GM21381 (cell line): ENCODE measurements around the gene AGAP1.

Source experiments
- ATAC-seq: cut with Tn5 transposase; IDR thresholded peaks from one replicate; pipeline ENCODE4 v1.9.1; 2021; ENCODE audit warnings: mild to moderate bottlenecking, moderate library complexity; ENCODE audit not compliant: unreplicated experiment

Gene AGAP1

DNA sequence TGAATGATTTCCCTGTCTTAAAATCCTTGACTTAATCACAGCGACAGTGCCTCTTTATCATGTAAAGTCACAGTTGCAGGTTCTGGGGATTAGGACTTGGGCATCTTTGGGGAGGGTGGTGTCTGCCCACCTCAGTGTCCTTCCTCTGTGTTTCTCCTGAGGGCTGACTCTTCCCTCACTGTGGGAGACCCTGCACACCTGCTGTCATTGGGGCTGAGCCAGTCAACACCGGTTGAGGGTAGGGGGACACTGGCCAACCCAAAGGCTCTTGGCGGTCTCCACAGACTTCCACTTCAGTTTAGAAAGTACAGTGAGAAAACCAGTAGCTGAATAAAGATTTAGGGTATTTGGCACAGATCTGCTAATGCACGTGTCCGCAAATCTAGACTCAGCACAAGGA, 36.9 kb downstream of the AGAP1 start:
- no peak for ATAC-seq

DNA sequence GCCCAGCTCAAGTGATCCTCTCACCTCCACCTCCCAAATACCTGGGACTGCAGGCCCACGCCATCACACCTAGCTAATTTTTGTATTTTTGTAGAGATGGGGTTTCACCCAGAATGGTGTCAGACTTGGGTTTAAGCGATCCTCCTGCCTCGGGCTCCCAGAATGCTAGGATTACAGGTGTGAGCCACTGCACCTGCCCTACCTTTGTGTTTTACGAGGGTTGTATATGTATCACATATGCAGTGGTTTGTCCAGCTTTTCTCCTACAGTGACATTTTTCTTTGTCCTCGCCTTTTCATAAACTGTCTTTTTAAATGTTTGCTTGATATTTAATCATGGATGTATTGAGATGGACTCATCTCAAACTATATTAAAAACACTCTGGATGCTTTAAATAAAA, 38.5 kb downstream of the AGAP1 start:
- ATAC-seq, result no peak

- no peak for ATAC-seq
These were observed 39.4 kb downstream of the AGAP1 start for GRCh38 chr2:235533198-235533597.

DNA sequence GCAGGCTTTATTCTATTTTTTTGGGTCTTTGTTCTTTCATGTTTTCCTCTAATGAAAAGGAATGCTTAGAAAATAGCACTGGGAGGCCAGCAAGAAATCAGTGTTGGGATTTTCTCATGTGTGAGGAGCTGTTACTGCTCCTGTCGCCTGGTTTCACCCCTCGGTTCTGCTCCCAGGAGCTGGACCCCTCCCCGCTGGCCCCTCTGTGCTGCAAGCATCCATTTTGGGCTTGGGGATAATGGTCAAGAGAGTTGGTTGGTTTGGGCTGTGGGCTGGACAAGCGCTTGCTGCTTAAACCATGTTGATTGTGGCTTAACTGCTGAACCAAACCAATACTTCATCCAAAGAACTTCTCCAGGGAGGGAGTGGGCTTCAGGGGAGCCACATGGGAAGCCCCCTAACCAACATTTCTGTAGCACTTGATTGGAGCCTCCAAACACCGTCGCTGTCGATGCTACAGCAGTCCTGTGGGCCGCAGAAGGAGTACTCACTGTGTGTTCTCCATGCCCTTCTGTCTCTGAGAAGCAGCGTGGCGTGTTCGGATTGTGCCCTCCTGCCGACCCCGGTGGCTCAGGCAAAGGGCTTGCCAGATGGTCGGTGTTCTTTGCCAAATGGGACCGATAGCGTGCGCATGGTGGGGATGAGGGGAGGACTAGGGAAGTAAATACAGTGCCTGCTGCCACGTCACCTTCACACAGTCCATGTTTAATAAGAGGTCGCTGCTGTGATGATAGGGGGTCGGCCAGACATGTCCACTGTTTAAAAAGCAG, 40.0 kb downstream of the AGAP1 start:
- ATAC-seq, result no peak

- ATAC-seq, result no peak
These were observed 41.0 kb downstream of the AGAP1 start for GRCh38 chr2:235534678-235535422.

- no peak for ATAC-seq
These were observed 41.7 kb downstream of the AGAP1 start for GRCh38 chr2:235535423-235536130.

DNA sequence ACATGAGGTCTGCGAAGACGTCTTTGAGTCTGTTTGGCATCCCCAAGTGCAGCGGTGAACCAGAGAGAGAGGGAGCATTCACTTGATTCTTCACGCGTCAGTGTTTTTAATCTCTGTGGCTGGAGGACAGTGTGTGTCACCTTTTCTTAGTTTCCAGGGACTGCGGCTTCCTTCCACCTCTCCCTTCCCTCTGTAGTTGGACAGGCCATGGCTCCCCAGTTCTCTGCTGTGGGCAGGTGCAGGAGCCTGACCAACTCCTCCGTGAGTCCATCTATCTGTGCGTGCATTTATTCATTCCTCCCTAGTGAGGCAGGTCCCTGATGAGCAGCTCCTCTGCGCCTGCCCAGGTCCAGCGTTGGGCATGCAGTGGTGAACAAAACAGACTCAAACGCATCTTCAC, 42.9 kb downstream of the AGAP1 start:
- no peak for ATAC-seq

DNA sequence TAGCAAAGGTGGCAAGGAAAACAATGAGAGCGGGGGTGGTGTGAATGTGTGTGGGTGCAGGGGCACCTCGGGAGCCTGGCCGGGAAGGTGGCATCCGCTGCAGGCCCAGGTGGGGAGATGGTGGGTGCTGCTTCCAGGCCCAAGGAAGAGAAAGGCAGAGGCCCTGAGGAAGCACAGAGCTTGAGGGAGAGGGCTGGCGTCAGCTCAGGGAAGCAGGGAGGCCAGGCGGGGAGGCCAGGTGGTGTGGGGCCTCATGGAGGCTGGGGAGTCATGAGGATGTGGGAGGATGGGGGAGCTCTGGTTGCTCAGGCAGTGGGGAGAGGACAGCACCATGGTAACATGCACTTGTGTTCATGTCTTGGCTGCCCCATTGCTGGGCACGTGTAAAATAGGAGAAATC, 43.3 kb downstream of the AGAP1 start:
- no peak for ATAC-seq

DNA sequence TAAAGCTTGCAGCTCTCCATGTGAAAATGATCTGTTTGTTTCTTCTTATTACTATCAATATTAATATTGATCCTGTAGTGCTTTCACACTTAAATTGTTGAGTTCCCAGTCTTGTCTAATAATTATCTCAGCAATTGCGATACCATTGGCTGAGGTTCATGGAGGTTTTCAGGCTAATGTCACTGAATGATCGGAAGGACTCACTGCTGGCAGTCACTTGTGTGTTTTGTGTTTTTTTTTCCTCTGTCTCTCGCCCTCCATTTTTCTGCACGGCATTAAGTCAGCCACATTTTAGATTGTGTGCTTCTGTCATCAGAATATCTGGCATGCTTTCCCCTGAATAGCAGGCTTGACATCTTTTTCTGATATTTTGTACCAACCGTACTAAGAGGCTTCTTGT, 43.7 kb downstream of the AGAP1 start:
- ATAC-seq, result no peak

- ATAC-seq, result no peak
These were observed 44.3 kb downstream of the AGAP1 start for GRCh38 chr2:235538144-235538639.

DNA sequence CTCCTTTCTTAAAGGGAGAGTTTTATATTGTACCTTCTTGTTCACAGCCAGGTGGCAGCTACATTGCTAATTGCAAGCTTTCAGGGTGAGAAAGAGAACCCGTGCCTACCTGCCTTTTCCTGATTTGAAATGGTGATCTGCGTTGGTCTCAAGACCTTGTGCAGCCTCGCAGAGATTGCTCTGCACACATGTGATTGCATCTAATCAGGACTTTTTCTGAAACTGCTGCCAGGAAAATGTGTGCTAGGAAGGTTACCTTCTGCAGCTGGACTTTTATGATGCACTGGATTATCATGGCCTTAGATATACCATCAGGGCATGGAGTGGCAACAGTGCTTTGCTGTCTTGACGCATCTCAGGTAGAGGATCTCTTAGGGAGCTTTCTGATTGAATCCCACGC, 45.1 kb downstream of the AGAP1 start:
- ATAC-seq, result no peak

- no peak for ATAC-seq
These were observed 45.9 kb downstream of the AGAP1 start for GRCh38 chr2:235539773-235540172.

DNA sequence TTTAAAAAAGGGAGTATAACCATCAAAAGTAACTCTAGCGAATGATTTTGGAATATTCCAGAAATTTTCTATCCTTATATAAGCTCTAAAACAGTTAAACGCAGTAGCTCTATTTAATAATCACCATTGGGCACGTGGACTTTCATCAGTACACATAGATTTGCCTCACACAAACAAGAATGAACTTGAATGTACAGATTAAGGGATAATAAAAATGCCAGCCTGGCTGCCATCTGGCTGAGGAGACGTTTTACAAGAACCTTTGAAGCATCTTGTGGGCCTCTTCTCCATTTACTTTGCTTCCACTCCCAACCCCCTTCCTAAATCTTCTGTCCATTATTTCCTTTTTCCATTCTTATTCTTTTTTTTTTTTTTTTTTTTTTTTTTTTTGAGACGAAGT, 47.2 kb downstream of the AGAP1 start:
- no peak for ATAC-seq

- ATAC-seq, result no peak
These were observed 48.2 kb downstream of the AGAP1 start for GRCh38 chr2:235541838-235542549.

GRCh38 chr2:235542733-235543127, 48.9 kb downstream of the AGAP1 start:
- ATAC-seq, result no peak

DNA sequence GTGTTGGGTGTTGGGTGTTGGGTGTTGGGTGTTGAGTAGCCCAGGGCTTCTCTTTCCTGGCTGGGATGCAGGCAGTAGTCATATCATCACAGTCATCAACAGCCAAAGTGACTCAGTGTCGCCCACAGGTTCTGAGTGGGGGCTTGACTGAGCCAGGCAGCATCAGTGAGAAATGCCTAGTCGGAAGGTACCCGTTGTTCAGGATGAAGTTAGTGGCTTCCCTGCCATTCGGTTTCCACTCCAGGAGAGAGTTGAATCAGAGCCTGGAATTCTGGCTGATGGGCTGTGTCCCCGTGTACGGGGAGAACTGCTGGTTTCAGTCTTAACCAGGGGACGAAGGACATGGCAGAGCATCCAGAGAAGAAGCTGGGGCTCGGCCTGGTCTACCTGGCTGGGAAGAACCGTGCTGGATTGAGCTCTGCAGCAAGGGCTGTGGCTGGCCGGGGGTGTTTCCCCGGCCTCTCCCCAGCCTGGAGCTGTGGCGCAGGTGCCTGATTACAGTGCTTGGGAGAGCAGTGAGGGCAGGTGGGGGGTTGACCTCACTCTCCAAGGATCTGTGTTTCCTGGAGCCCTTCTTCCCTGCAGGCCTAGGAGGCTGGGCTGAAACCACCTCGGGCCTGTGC, 49.4 kb downstream of the AGAP1 start:
- no peak for ATAC-seq

- ATAC-seq, result no peak
These were observed 50.2 kb downstream of the AGAP1 start for GRCh38 chr2:235543851-235544688.

DNA sequence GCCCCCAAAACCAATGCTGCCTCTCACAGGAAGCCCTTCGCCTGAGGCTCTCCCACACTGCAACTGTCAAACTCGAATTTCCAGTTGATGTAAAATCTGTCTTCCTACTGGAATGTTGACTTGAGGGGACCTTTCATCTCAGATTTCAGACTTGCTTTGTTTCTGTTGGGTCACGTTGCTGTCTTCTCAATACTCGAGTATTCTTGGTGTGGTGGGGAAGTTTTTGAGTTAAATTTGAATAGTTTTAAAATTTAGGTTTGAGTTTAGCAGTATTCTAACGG, 50.8 kb downstream of the AGAP1 start:
- ATAC-seq, result no peak

GRCh38 chr2:235545339-235546150, 51.7 kb downstream of the AGAP1 start:
- no peak for ATAC-seq
